ENCODE measurements around the gene AQP2. TPM values are rescaled to one million over a fixed set of nuclear protein-coding genes. Genes with fewer than 3 reads are reported as not detected.

The AQP2 gene
- total RNA-seq, 1 donor: not detected

DNA sequence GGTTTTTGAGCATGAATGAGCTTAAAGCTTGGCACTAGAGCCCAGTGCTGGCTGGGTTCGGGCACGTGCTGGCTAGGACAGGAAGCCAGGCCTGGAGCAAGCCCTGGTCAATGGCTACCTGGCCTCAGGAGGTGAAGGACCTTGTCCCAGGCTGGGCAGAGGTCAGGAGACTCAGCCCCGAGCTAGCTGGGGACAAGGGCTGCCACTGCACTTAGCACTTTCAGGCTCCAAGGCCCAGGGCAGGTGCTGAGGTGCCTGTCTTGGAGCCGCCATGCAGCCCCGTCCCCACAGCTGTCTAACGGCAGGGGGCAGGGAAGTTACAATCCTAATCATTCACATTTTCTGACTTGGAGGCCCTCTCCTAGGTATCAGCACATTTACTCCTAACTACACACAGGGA lies 17.9 kb downstream of the AQP2 start:
- no peak for DNase-seq (ENCODE audit: low read depth)
- no peak overlapping the region for H3K4me3 ChIP-seq (ENCODE audit: low read depth, low read length)
- TF ChIP-seq, protein P1, sequence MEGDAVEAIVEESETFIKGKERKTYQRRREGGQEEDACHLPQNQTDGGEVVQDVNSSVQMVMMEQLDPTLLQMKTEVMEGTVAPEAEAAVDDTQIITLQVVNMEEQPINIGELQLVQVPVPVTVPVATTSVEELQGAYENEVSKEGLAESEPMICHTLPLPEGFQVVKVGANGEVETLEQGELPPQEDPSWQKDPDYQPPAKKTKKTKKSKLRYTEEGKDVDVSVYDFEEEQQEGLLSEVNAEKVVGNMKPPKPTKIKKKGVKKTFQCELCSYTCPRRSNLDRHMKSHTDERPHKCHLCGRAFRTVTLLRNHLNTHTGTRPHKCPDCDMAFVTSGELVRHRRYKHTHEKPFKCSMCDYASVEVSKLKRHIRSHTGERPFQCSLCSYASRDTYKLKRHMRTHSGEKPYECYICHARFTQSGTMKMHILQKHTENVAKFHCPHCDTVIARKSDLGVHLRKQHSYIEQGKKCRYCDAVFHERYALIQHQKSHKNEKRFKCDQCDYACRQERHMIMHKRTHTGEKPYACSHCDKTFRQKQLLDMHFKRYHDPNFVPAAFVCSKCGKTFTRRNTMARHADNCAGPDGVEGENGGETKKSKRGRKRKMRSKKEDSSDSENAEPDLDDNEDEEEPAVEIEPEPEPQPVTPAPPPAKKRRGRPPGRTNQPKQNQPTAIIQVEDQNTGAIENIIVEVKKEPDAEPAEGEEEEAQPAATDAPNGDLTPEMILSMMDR (IDR thresholded peaks at IDR 0.05; ENCODE audit: insufficient read depth, low read depth, low read length): no peak

DNA sequence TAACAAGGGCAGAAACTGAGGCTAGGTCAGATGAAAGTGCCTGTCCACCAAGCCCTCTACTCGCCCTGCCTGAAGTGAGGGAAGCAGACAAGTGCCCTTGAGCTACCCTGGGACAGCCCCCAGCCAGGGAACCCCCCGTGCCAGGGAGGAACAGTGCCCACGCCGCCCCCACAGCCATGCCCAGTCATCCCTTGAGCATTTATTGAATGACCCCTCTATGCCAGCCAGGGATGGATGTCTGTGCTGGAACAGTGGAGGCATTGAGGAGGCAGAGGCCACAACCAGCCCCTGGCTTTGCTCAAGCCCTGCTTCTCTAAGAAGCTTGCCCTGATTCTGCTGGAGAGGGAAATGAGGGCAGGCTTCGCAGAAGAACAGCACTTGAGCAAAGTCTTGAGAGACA lies 18.5 kb downstream of the AQP2 start:
- TF ChIP-seq, protein P1 (IDR thresholded peaks at IDR 0.05; ENCODE audit: insufficient read depth, low read depth, low read length): no peak
- no peak for DNase-seq (ENCODE audit: low read depth)
- no peak overlapping the region for H3K4me3 ChIP-seq (ENCODE audit: low read depth, low read length)

DNA sequence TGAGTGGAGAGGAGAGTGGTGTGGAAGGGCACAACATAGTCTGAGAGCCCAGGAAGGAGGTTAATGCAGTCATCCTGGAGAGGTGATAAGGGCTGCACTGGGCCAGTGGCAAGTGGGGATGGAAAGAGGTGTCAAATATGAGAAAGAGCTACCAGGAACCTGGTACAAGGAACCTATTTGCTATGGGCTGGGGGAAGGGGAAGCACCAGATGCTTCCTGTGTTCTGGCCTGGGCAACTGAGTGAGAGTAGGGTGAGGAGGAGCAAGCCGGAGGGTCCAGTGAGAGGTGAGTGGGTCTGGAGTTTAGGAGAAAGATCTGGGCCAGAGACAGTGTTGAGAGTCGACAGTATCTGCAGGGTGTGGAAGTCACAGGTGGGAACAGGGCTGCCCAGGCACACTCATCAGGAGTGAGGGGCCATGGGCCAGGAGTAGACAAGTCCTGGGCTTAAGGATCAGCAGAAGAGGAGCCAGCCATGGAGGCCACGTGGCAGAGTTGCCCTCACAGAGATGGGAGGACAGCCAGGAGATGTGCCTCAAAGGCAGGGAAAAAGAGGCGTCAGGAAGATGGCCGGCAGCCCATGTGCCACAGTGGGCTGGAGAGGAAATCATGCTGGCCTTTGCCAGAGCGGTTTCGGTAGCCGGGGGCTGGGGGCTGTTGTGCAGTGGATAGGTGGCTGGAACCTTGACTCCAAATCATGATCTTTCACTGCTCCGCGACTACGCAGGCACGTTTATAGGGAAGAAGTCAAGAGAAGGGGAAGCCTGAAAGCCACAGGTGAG lies 19.3 kb downstream of the AQP2 start:
- TF ChIP-seq, protein P1 (IDR thresholded peaks at IDR 0.05; ENCODE audit: insufficient read depth, low read depth, low read length): no peak
- no peak for DNase-seq (ENCODE audit: low read depth)
- no peak overlapping the region for H3K4me3 ChIP-seq (ENCODE audit: low read depth, low read length)

DNA sequence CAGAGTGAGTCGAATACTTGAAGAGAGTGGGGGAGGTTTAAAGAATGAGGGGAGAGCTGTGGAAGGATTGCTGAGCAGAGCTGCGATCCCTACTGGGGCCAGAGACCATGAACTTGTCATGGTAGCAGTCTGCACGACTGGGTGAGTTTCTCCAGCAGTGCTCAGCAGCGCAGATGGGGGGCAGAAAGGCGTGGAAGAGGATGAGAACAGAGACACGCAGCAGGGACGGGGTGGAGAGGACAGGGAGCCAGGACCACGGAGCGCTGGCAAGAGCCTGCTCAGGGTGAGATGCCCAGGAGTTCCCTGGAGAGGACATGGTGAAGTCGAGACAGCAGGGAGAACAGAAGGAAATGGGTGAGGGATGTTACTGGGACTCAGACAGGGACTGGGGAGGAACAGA lies 20.1 kb downstream of the AQP2 start:
- DNase-seq (ENCODE audit: low read depth): no peak
- TF ChIP-seq, protein P1 (IDR thresholded peaks at IDR 0.05; ENCODE audit: insufficient read depth, low read depth, low read length): no peak
- H3K4me3 ChIP-seq (ENCODE audit: low read depth, low read length): no peak overlapping the region

DNA sequence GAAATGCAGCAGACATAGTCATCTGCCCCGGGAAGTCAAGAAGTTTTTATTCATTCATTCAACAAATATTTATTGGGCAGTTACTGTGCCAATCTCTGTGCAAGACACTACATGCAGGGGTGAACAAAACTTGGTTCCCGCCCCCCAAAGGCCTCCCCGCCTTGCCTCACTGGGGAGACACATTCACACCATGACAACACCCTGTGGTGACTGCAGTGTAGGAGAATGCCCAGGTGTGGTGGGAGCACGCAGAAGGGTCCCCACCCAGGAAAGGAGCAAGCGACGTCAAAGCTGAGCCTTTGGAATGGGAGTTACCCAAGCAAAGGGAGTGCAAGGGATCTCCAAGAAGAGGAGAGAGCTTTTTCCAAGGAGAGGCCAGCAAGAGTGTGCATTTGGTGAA lies 20.6 kb downstream of the AQP2 start:
- TF ChIP-seq, protein P1 (IDR thresholded peaks at IDR 0.05; ENCODE audit: insufficient read depth, low read depth, low read length): no peak
- no peak for DNase-seq (ENCODE audit: low read depth)
- H3K4me3 ChIP-seq (ENCODE audit: low read depth, low read length): no peak overlapping the region

DNA sequence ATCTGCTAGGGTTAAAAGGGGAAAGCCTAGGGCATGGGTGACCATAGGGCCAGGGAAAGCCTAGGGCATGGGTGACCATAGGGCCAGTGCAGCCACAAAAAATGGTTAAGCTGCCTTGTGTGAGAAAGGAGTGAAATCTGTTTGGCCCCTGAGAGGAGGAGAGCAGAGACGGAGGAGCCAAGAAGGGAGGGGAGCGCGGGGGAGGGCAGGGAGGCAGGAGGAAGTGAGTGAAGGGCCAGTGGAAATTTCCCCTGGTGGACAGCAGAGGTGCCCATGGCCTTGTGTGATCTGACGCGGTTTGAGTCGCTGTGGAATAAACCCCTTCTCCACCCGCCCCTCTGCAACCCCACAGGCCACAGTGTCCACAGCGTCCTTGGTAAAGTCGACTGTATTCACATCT lies 21.6 kb downstream of the AQP2 start:
- no peak overlapping the region for H3K4me3 ChIP-seq (ENCODE audit: low read depth, low read length)
- TF ChIP-seq, protein P1 (IDR thresholded peaks at IDR 0.05; ENCODE audit: insufficient read depth, low read depth, low read length): no peak
- DNase-seq (ENCODE audit: low read depth): no peak
